Caco-2 (cell line): Measurements from ENCODE around the gene LHPP. TPM values are rescaled to one million over a fixed set of nuclear protein-coding genes. Genes with fewer than 3 reads are reported as not detected.

Source experiments
- BruUV-seq: library from RNA; stranded (reverse); fragments of 400-500 nt; replicated peaks from 2 replicates; lab custom pipeline; 2021; lab: Mats Ljungman, UMichigan
- CTCF ChIA-PET: fragments of 300-600 bp; sonication (Branson Sonifier 250); formaldehyde crosslinking; loops from one replicate; lab custom pipeline; 2022; ENCODE audit warnings: antibody characterized with exemption; lab: Charles Lee
- POLR2A ChIA-PET: fragments of 300-600 bp; sonication (Branson Sonifier 250); formaldehyde crosslinking; loops from one replicate; lab custom pipeline; 2022; ENCODE audit warnings: antibody characterized with exemption; lab: Charles Lee
- DNase-seq, 2 experiments: peaks; one replicate each; pipeline versions ENCODE4 v3.0.0 to v3.0.0-alpha.2; 2020 to 2022
- H3K27me3 ChIP-seq: replicated peaks from 2 replicates; pipeline ENCODE4 v1.6.0; 2011; ENCODE audit warnings: low read length; ENCODE audit not compliant: control insufficient read depth, insufficient read depth
- H3K36me3 ChIP-seq: 2 replicates; pipeline ENCODE4 v1.5.1; 2011; ENCODE audit warnings: low read length; ENCODE audit not compliant: control insufficient read depth, insufficient read depth
- H3K4me1 ChIP-seq: fragments of 250-450 bp; sonication (Bioruptor Pico); 2 replicates; pipeline ENCODE4 v1.5.1; 2020; ENCODE audit warnings: mild to moderate bottlenecking
- H3K4me3 ChIP-seq: 2 replicates; pipeline ENCODE4 v1.5.1; 2011; ENCODE audit warnings: low read depth, mild to moderate bottlenecking, control low read depth, low read length
- H3K9me3 ChIP-seq: fragments of 250-450 bp; sonication (Bioruptor Pico); 2 replicates; pipeline ENCODE4 v1.5.1; 2020; ENCODE audit warnings: mild to moderate bottlenecking, moderate library complexity
- H3K27ac Mint-ChIP-seq: one replicate; pipeline ENCODE4 v1.8.0; 2022; ENCODE audit warnings: mixed read lengths; ENCODE audit not compliant: unreplicated experiment
- H3K27me3 Mint-ChIP-seq: one replicate; pipeline ENCODE4 v1.8.0; 2022; ENCODE audit warnings: mixed read lengths; ENCODE audit not compliant: insufficient read depth, unreplicated experiment
- H3K36me3 Mint-ChIP-seq: one replicate; pipeline ENCODE4 v1.8.0; 2022; ENCODE audit warnings: mild to moderate bottlenecking, mixed read lengths; ENCODE audit not compliant: insufficient read depth, unreplicated experiment
- H3K4me1 Mint-ChIP-seq: one replicate; pipeline ENCODE4 v1.8.0; 2022; ENCODE audit warnings: low read depth, mixed read lengths; ENCODE audit not compliant: unreplicated experiment
- H3K4me3 Mint-ChIP-seq: one replicate; pipeline ENCODE4 v1.8.0; 2022; ENCODE audit warnings: mild to moderate bottlenecking, moderate library complexity, mixed read lengths; ENCODE audit not compliant: unreplicated experiment
- H3K9me3 Mint-ChIP-seq: one replicate; pipeline ENCODE4 v1.8.0; 2022; ENCODE audit warnings: mixed read lengths; ENCODE audit not compliant: unreplicated experiment
- intact Hi-C: fragments of 100-400 bp; cut with micrococcal nuclease; formaldehyde crosslinking; loops from one replicate; pipeline ENCODE4 v1.10.0; 2022; ENCODE audit not compliant: unreplicated experiment
- total RNA-seq: library from RNA; stranded (reverse); gene quantifications from 2 replicates; pipeline ENCODE4 v1.2.3, GENCODE V29; 2022
- TF ChIP-seq, protein P1 (sequence below), 2 experiments: fragments of 200-600 bp in 1 of 2; IDR thresholded peaks; 1 replicate in 1 of 2; 2 replicates in 1 of 2; pipeline versions ENCODE4 v1.5.1 to v1.8.0; 2011 to 2022; ENCODE audit warnings: antibody characterized with exemption in 1 of 2, control low read depth in 1 of 2, inconsistent platforms in 1 of 2, low read depth in 1 of 2, low read length in 1 of 2, mild to moderate bottlenecking in 1 of 2, moderate library complexity in 1 of 2; ENCODE audit not compliant: insufficient read depth in 1 of 2, severe bottlenecking in 1 of 2, unreplicated experiment in 1 of 2

Gene LHPP
- total RNA-seq, 1 experiment from 2014 or later, result 15.9 TPM

DNA sequence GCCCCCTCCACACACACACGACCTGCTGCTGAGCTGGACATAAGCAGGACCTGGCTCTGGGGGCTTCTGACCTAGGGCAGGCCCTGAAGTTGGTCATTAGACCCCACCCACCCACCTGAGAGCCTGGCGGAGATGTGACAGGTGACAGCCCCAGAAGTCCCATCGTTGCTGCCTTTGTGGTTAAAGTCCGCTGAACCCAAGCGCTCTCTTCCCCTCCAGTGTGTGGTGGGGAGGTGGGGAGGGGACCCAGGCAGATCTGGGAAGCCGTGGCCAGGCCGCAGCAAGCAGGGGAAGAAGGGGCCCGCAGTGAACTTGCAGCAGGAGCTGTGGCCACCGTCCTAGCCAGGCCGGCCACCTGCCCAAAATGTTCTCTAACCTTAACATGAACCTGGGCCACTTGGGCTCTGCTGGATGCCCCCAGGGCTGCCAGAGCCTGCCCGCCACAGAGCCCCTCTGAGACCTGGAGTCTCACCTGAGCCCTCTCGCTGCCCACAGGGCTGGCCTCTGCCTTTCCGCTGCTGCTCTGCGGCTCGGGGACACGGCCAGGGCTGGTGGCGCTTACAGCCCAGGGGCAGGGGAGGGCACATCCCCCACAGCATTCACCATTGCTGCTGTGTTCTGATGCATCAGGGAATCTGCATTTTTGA, 65.1 kb downstream of the LHPP start:
- TF ChIP-seq, protein P1, sequence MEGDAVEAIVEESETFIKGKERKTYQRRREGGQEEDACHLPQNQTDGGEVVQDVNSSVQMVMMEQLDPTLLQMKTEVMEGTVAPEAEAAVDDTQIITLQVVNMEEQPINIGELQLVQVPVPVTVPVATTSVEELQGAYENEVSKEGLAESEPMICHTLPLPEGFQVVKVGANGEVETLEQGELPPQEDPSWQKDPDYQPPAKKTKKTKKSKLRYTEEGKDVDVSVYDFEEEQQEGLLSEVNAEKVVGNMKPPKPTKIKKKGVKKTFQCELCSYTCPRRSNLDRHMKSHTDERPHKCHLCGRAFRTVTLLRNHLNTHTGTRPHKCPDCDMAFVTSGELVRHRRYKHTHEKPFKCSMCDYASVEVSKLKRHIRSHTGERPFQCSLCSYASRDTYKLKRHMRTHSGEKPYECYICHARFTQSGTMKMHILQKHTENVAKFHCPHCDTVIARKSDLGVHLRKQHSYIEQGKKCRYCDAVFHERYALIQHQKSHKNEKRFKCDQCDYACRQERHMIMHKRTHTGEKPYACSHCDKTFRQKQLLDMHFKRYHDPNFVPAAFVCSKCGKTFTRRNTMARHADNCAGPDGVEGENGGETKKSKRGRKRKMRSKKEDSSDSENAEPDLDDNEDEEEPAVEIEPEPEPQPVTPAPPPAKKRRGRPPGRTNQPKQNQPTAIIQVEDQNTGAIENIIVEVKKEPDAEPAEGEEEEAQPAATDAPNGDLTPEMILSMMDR (IDR thresholded peaks at IDR 0.05; ENCODE audit: insufficient read depth in 1 of 2, low read depth in 1 of 2, low read length in 1 of 2, severe bottlenecking in 1 of 2, unreplicated experiment in 1 of 2), result no peak
- Histone ChIP-seq H3K36me3 (no peaks in the 10 kb centered on the region), H3K4me1 (no peaks in the 10 kb centered on the region), H3K4me3 (no peak overlapping the region), H3K9me3 (no peaks in the 10 kb centered on the region), H3K27me3 (no peaks in the 10 kb centered on the region)
- no peak for DNase-seq
- BruUV-seq, result no TSS peak
- Mint-ChIP-seq H3K27ac (no peak overlapping the region), H3K4me1 (no peaks in the 10 kb centered on the region), H3K4me3 (no peak overlapping the region), H3K9me3 (no peaks in the 10 kb centered on the region), H3K36me3 (no peaks in the 10 kb centered on the region), H3K27me3 (no peaks in the 10 kb centered on the region)
- intact Hi-C loops, result no loop called here
- POLR2A ChIA-PET, result no interaction called here
- CTCF ChIA-PET, result interaction anchor here (0.7 kb wide), 1 partner anchor 214 kb away, joined by 3 read pairs; no protein-coding TSS in a partner anchor

DNA sequence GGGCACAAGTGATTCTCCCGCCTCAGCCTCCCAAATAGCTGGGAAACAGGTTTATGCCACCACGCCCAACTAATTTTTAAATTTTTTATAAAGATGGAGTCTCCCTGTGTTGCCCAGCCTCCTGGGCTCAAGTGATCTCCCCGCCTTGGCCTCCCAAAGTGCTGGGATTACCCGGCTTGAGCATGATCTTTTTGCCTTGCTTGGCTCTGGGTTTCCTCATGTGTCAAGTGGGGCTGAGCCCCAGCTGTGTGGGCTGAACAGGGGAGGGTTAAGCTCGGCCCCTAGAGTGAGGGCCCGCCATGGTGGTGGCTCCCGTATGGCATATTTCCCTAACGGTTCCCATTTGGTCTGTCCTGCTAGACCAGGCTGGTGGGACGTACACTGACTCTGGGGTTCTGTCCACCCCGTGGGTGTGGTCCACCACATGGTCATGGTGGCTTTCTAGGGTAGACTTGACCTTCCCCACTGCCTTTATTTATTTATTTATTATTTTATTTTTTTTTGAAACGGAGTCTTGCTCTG, 66.3 kb downstream of the LHPP start:
- H3K9me3 ChIP-seq, result no peaks in the 10 kb centered on the region
- intact Hi-C loops, result no loop called here

DNA sequence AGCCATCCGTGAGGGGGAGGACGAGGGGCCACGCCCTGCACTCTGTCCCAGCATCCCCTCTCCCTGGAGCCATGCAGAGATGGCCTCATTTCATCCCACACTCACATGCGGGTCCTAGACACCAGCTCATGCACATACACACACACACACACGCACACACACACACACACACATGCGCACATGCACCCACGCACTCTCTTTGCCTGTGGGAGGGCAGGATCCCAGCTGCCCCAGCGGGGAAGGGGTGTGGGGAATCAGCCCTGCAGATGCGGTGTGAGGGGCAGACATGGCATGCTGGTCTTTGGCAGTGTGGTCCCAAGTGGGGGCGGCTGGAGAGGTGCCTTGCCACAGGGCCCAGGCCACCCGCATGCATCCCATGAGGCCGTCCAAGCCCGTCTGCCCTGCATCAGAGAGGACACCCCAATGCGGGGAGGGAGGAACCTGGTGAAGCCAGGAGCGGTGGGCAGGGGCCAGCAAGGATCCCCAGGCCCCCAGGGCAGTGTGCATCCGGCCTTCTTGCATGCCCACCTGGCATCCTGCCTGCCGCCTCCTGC, 68.1 kb downstream of the LHPP start:
- no peaks in the 10 kb centered on the region for H3K9me3 Mint-ChIP-seq
- no TSS peak for BruUV-seq
- Histone ChIP-seq H3K9me3 (no peaks in the 10 kb centered on the region), H3K4me1 (no peaks in the 10 kb centered on the region), H3K27me3 (no peaks in the 10 kb centered on the region), H3K4me3 (no peak overlapping the region), H3K36me3 (no peaks in the 10 kb centered on the region)
- no peaks in the 10 kb centered on the region for H3K27me3 Mint-ChIP-seq
- no peaks in the 10 kb centered on the region for H3K4me1 Mint-ChIP-seq
- no peak overlapping the region for H3K27ac Mint-ChIP-seq
- CTCF ChIA-PET, result interaction anchor here (0.6 to 2.0 kb wide), 6 partner anchors 36 to 293 kb away, joined by 3 to 16 read pairs (median 4); no protein-coding TSS in a partner anchor
- intact Hi-C loops, result loop anchor here (2.0 to 5.0 kb wide), 3 partner anchors 138 to 298 kb away; no protein-coding TSS in a partner anchor
- no peak for DNase-seq
- POLR2A ChIA-PET, result no interaction called here
- no peaks in the 10 kb centered on the region for H3K36me3 Mint-ChIP-seq
- H3K4me3 Mint-ChIP-seq, result no peak overlapping the region
- TF ChIP-seq, protein P1 (IDR thresholded peaks at IDR 0.05; ENCODE audit: insufficient read depth in 1 of 2, low read depth in 1 of 2, low read length in 1 of 2, severe bottlenecking in 1 of 2, unreplicated experiment in 1 of 2), result no peak

More for the DNA sequence above, 66.3 kb downstream of the LHPP start:
- ChIA-PET CTCF (no interaction called here), POLR2A (no interaction called here)
- no peak overlapping the region for H3K4me3 ChIP-seq
- Mint-ChIP-seq H3K36me3 (no peaks in the 10 kb centered on the region), H3K27ac (no peak overlapping the region), H3K4me1 (no peaks in the 10 kb centered on the region), H3K27me3 (no peaks in the 10 kb centered on the region), H3K4me3 (no peak overlapping the region), H3K9me3 (no peaks in the 10 kb centered on the region)
- TF ChIP-seq, protein P1 (IDR thresholded peaks at IDR 0.05; ENCODE audit: insufficient read depth in 1 of 2, low read depth in 1 of 2, low read length in 1 of 2, severe bottlenecking in 1 of 2, unreplicated experiment in 1 of 2), result no peak
- no peaks in the 10 kb centered on the region for H3K36me3 ChIP-seq
- no peaks in the 10 kb centered on the region for H3K27me3 ChIP-seq
- H3K4me1 ChIP-seq, result no peaks in the 10 kb centered on the region
- no TSS peak for BruUV-seq
- no peak for DNase-seq
